K562 (cell line): ENCODE data around the gene FARSA. TPM values are rescaled to one million over a fixed set of nuclear protein-coding genes. Genes with fewer than 3 reads are reported as not detected.

Source experiments
- ARHGAP35 ChIP-seq: fragments of 450-650 bp; IDR thresholded peaks from 2 replicates; pipeline ENCODE4 v1.6.1; 2018; ENCODE audit not compliant: partially characterized antibody
- CBX1 ChIP-seq: sonication (generic); IDR thresholded peaks from 2 replicates; pipeline ENCODE4 v1.6.1; 2016; ENCODE audit warnings: antibody characterized with exemption, low read depth, mild to moderate bottlenecking
- E2F6 ChIP-seq, 2 experiments: IDR thresholded peaks; 2 replicates each; pipeline ENCODE4 v1.6.1; 2011; ENCODE audit warnings: borderline replicate concordance in 1 of 2, control low read depth in 1 of 2, low read depth in 1 of 2, low read length in 1 of 2, mild to moderate bottlenecking in 1 of 2, mixed read lengths in 1 of 2, moderate library complexity in 1 of 2; ENCODE audit not compliant: insufficient read depth in 1 of 2, insufficient read length in 1 of 2, poor library complexity in 1 of 2, severe bottlenecking in 1 of 2; ENCODE audit errors: extremely low read depth in 1 of 2
- ELK1 ChIP-seq: sonication (generic); formaldehyde crosslinking; IDR thresholded peaks from 2 replicates; pipeline ENCODE4 v1.8.1; 2022; ENCODE audit warnings: missing genetic modification reagents
- IRF9 ChIP-seq: fragments of 450-650 bp; IDR thresholded peaks from 2 replicates; pipeline ENCODE4 v1.6.1; 2016; ENCODE audit warnings: missing biosample characterization, missing genetic modification characterization
- NEUROD1 ChIP-seq: fragments of 150-350 bp; IDR thresholded peaks from 2 replicates; pipeline ENCODE4 v1.6.1; 2014; ENCODE audit warnings: borderline replicate concordance, low read length, low read depth; ENCODE audit not compliant: partially characterized antibody
- RREB1 ChIP-seq: fragments of 250-450 bp; sonication (Bioruptor Pico); IDR thresholded peaks from 2 replicates; pipeline ENCODE4 v1.4.0; 2020
- SP2 ChIP-seq: IDR thresholded peaks from 2 replicates; pipeline ENCODE4 v1.6.1; 2011; ENCODE audit warnings: mild to moderate bottlenecking, low read depth, low read length, moderate library complexity; ENCODE audit not compliant: poor library complexity, severe bottlenecking; ENCODE audit errors: extremely low read depth
- ZNF12 ChIP-seq: sonication (generic); formaldehyde crosslinking; IDR thresholded peaks from 2 replicates; pipeline ENCODE4 v1.4.0; 2020; ENCODE audit warnings: mild to moderate bottlenecking, missing genetic modification reagents
- ZNF282 ChIP-seq: sonication (generic); formaldehyde crosslinking; IDR thresholded peaks from 2 replicates; pipeline ENCODE4 v1.8.1; 2023; ENCODE audit warnings: missing genetic modification reagents
- ZNF408 ChIP-seq: fragments of 250-450 bp; sonication (Bioruptor Pico); IDR thresholded peaks from 2 replicates; pipeline ENCODE4 v1.4.0; 2020; ENCODE audit warnings: low read depth, mild to moderate bottlenecking, moderate library complexity
- polyA plus RNA-seq, 8 experiments: library from polyadenylated mRNA; depleted of rRNA in 4 of 8; stranded (reverse) in 5 of 8; unstranded in 3 of 8; fragments of >200 nt; fragmentation: Nextera tagmentation in 2 of 8; fragmentation: Illumina TruSeq in 1 of 8; extraction: Ambion mirVana in 2 of 8; extraction: Trizol in 1 of 8; gene quantifications; 2 replicates each; pipeline versions ENCODE4 v1.2.1 to v1.2.3, GENCODE V29; 2011 to 2014; ENCODE audit warnings: inconsistent platforms in 1 of 8, missing spikeins in 1 of 8
- total RNA-seq, 7 experiments: library from RNA; depleted of rRNA in 6 of 7; stranded (reverse); fragments of >200 nt in 6 of 7; fragmentation: Illumina TruSeq in 2 of 7; extraction: Trizol in 2 of 7; gene quantifications; 2 replicates each; pipeline versions ENCODE4 v1.2.1 to v1.2.3, GENCODE V29; 2011 to 2021; ENCODE audit warnings: low replicate concordance in 1 of 7

Gene FARSA
- total and polyA plus RNA-seq, 9 of the 15 experiments (the other 6 are each of a cell fraction or from before 2014, with no cell fraction given) = 25.2 to 237 (median 89.6) TPM

- TF ChIP-seq ELK1 (CRISPR knock-in tag) = no peak
- TF ChIP-seq IRF9 = no peak
- TF ChIP-seq ZNF282 = no peak; the same call in 1 of the 2 replicates
- TF ChIP-seq SP2 = peak; percentile 87
- TF ChIP-seq ZNF12 (CRISPR knock-in tag) = no peak
- TF ChIP-seq RREB1 (CRISPR knock-in tag) = no peak
- TF ChIP-seq ARHGAP35 = no peak
- TF ChIP-seq CBX1 = peak; percentile 53; the same call in 1 of the 2 replicates
- peak; percentile 99 for TF ChIP-seq NEUROD1
- TF ChIP-seq E2F6 (IDR thresholded peaks at IDR 0.05; ENCODE audit: borderline replicate concordance in 1 of 2, extremely low read depth in 1 of 2, insufficient read depth in 1 of 2, insufficient read length in 1 of 2, low read depth in 1 of 2, low read length in 1 of 2, poor library complexity in 1 of 2, severe bottlenecking in 1 of 2) = peak; percentile 93 to 95
- TF ChIP-seq ZNF408 = no peak
Observed at GRCh38 chr19:12937927-12938778, 4.6 kb upstream of the FARSA start, which contains the start of gene CALR (continued).
